Measurements from ENCODE around the gene LIMS1.
"Not testable (repeated sequence)": the region's sequence is repeated elsewhere in the genome, so short reads cannot be mapped to it uniquely, and the experiment has no call there.

Gene LIMS1

GRCh38 chr2:108634576-108635160 lies 100.4 kb downstream of the LIMS1 start:
- no peak for DNase-seq (ENCODE audit: low spot score)

GRCh38 chr2:108635630-108636354 lies 101.5 kb downstream of the LIMS1 start:
- no peak for DNase-seq (ENCODE audit: low spot score)

DNA sequence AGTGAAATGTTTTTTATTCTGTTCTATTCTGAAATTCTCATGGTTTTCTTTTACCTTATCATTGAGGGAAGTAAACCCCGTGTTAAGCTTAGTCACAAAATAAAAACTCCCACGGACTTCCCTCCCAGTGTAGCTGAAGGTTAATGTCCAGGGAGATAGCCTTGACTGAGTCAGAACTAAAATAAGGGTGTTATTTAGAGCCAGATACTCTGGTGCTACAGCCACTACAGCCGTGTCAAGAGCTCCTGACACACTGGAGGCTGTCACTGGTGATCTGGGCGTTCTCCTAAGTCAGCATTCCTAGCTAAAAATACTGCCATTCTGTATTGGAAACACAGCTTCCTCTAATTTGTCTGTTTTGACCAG lies 103.0 kb downstream of the LIMS1 start:
- DNase-seq (ENCODE audit: low spot score) = no peak

GRCh38 chr2:108640731-108641130 lies 106.5 kb downstream of the LIMS1 start:
- DNase-seq (ENCODE audit: low spot score) = no peak

DNA sequence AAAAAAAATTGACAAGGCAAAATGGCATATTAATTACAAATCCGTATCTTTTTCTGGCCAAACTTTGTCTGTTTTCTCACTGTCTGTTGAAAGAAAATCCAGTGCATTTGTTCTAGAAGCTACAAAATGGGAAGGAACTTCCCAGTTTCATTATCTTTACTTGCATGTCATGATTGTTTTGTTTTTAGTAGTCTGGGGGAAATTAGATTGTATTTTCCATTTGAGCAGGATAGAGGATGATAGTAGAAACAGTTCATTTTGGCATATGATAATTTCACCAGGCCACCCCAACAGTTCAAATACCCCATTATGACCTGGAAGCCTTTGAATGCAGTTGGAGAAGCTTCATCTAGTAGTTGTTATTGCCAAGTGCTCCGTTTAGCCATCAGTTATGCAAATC lies 107.5 kb downstream of the LIMS1 start:
- no peak for DNase-seq (ENCODE audit: low spot score)

DNA sequence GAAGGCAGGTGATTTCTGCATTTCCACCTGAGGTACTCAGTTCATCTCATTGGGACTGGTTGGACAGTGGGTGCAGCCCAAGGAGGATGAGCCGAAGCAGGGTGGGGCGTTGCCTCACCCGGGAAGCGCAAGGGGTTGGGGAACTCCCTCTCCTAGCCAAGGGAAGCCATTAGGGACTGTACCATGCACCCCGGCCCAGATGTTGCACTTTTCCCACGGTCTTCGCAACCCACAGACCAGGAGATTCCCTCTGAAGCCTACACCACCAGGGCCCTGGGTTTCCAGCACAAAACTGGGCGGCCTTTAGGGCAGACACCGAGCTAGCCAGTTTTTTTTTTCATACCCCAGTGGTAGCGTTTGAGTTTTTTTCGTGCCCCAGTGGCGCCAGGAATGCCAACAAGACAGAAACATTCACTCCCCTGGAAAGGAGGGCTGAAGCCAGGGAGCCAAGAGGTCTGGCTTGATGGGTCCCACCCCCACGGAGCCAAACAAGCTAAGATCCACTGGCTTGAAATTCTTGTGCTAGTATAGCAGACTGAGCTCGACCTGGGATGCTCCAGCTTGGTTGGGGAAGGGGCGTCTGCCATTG lies 109.1 kb downstream of the LIMS1 start:
- no peak for DNase-seq (ENCODE audit: low spot score)

- not testable (repeated sequence) for DNase-seq (ENCODE audit: low spot score)
These were observed 109.6 kb downstream of the LIMS1 start for GRCh38 chr2:108643862-108644261.

GRCh38 chr2:108644446-108644845 lies 110.2 kb downstream of the LIMS1 start:
- not testable (repeated sequence) for DNase-seq (ENCODE audit: low spot score)

DNA sequence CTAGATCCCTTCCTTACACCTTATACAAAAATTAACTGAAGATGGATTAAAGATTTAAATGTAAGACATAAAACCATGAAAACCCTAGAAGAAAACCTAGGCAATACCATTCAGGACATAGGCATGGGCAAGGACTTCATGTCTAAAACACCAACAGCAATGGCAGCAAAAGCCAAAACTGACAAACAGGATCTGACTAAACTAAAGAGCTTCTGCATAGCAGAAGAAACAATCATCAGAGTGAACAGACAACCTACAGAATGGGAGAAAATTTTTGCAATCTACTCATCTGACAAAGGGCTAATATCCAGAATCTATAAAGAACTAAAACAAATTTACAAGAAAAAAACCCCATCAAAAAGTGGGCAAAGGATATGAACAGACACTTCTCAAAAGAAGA lies 114.5 kb downstream of the LIMS1 start:
- not testable (repeated sequence) for DNase-seq (ENCODE audit: low spot score)

GRCh38 chr2:108650465-108650864 lies 116.2 kb downstream of the LIMS1 start:
- DNase-seq (ENCODE audit: low spot score) = not testable (repeated sequence)

- DNase-seq (ENCODE audit: low spot score) = not testable (repeated sequence)
These were observed 117.2 kb downstream of the LIMS1 start for GRCh38 chr2:108651468-108651867.

- DNase-seq (ENCODE audit: low spot score) = not testable (repeated sequence)
These were observed 118.1 kb downstream of the LIMS1 start for GRCh38 chr2:108652187-108652931.

DNA sequence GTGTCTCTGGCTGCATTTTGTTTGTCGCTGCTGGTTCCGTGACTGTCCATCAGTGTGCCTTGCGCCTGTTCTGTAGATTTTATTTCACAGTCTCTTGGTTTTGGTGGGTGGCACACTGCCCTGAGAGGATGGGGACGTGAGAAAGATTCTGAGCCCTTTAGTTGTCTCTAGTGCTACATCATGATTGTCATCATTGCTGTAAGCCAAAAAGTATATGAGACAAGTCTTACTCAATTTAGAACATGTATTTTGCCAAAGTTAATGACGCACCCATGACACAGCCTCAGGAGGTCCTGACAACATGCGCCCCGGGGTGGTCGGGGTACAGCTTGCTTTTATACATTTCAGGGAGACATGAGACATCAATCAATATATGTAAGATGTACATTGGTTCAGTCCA lies 119.2 kb downstream of the LIMS1 start:
- DNase-seq (ENCODE audit: low spot score) = not testable (repeated sequence)

GRCh38 chr2:108653849-108654248 lies 119.6 kb downstream of the LIMS1 start:
- not testable (repeated sequence) for DNase-seq (ENCODE audit: low spot score)

DNA sequence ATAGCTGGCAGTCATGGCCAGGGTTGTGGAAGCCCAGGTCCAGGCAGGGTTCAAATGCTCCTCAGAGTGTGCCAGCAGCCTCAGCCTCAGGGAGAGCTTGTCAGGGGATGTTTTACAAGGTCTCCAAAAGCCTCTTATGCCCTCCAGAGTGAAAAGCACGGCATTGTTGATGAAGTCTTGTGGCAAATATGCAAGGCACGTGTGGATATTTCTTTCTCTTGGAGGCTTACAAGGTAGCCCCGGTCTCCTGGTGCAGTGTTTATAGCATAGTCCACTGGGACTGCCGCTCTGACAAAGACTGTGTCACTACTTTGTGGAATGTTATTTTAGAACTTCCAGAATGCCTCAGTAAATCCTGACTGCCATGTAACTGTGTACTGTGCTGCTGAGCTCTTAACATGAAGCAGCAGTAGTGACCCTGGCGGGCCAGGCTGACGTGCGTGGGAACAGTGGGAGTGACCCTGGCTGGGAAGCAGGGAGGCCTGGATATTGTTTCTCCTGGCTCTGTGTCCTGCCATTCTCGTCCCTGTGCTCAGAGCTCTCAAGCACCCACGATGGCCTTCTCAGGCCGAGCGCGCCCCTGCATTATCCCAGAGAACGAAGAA lies 120.4 kb downstream of the LIMS1 start:
- DNase-seq (ENCODE audit: low spot score) = not testable (repeated sequence)

GRCh38 chr2:108655270-108655669 lies 121.0 kb downstream of the LIMS1 start:
- DNase-seq (ENCODE audit: low spot score) = not testable (repeated sequence)

DNA sequence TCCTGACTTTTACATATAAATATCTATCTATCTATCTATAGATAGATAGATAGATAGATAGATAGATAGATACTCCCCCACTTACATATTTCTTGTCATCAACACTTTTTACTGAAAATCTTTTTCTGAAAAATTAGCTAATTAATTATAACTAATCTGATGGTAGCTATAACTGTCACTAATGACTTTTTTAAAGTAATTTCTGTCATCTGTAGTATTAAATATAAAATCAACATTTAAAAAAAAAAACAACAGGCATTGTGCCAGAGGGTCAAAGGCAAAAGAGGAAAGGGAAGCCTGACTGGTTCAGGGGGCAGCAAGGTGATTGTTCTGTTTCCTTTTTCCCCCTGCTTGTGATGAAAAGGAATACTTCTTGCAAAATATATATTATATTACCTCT lies 122.0 kb downstream of the LIMS1 start:
- DNase-seq (ENCODE audit: low spot score) = not testable (repeated sequence)

DNA sequence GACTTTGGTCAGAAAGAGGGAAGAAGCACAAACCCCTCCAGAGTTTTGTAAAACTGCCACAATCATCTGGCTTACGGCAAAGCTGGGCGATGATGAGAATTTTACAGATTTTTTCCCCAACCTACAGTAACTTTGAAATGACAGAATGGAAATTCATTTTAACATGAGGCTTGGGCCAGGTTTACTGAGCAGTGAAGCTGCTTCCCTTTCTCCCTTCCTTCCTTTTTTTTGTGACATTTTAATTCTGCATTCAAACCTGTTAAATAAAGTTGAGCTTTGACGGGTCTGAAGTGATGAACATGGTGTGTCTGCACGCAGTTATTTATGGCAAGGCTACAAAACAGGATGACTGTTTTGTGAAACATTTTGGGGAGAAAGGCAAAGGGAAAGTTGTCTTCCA lies 123.2 kb downstream of the LIMS1 start:
- DNase-seq (ENCODE audit: low spot score) = not testable (repeated sequence)

DNA sequence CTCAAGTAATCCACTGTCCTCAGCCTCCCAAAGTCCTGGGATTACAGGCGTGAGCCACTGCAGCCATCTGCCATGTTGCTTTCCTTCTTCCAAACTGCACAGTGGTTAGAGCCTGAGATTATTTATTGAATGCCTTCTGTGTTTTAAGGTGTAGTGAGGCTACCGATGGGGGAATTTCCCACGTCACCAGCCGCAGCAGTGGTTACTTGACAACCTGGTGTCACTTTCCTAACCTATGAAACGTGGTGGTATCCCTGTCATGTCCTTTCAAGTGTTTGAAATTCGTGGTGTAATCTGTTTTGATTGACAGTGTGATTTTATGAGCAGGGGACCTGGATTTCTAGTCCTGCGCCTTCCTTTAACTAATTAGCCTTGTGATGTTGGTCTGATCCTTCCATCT lies 124.3 kb downstream of the LIMS1 start:
- DNase-seq (ENCODE audit: low spot score) = not testable (repeated sequence)

DNA sequence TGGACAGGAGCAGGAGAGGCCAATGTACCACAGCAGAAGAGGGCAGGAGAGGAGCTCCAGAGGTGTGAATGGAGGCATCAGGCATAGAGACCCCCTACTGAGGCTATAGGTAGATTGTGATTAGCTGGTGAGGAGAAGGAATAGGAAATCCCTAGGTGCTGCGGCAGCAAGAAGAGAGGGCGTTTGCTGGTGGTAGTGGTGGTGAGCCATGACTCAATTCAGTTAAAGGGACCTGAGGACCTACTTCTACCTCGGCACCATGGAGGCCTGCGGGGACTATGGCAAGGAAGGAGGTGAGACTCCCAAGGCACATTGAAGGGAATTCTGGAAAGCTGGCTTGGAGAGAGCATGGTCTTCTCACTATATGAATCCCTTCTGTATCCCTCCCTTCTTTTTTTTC lies 127.2 kb downstream of the LIMS1 start:
- DNase-seq (ENCODE audit: low spot score) = not testable (repeated sequence)

DNA sequence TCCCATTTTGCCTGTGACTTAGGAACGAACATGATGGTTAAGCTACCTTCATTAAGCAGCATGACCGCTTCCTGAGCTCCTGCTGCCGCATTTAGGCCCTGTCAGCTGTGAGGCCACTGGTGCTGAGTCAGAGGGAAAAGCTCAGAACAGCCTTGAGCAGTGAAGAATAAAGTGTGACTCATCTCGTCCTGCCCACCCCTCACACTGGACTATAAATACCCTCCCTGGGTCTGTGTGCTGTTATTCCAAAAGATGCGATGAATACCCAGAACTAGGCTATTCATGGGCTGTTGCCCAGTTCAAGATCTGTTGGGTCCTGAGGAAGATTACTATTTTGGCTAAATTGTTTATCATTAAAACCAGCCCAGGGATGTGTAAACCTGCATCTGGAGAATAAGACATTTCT lies 127.9 kb downstream of the LIMS1 start:
- DNase-seq (ENCODE audit: low spot score) = not testable (repeated sequence)

- not testable (repeated sequence) for DNase-seq (ENCODE audit: low spot score)
These were observed 129.1 kb downstream of the LIMS1 start for GRCh38 chr2:108663346-108663745.

Data from ecto neural progenitor cell (in vitro differentiated cells).